Adipocyte (in vitro differentiated cells): ENCODE results near the gene FOSL1.

Source experiments
- DNase-seq: peaks from one replicate; pipeline ENCODE4 v3.0.0-alpha.2; 2015; ENCODE audit warnings: low read depth
- H3K27me3 ChIP-seq: replicated peaks from 2 replicates; pipeline ENCODE4 v1.7.0; 2013; ENCODE audit warnings: mild to moderate bottlenecking, low read length, moderate library complexity; ENCODE audit not compliant: control insufficient read depth, insufficient read depth
- H3K36me3 ChIP-seq: 2 replicates; pipeline ENCODE4 v1.7.0; 2013; ENCODE audit warnings: low read length, mild to moderate bottlenecking, moderate library complexity; ENCODE audit not compliant: control insufficient read depth, insufficient read depth, severe bottlenecking
- H3K4me1 ChIP-seq: 2 replicates; pipeline ENCODE4 v1.7.0; 2013; ENCODE audit warnings: mild to moderate bottlenecking, low read length, moderate library complexity; ENCODE audit not compliant: control insufficient read depth, insufficient read depth
- H3K4me3 ChIP-seq: 2 replicates; pipeline ENCODE4 v1.7.0; 2013; ENCODE audit warnings: mild to moderate bottlenecking, low read length, moderate library complexity
- H3K9ac ChIP-seq: 2 replicates; pipeline ENCODE4 v1.7.0; 2013; ENCODE audit warnings: mild to moderate bottlenecking, low read length, moderate library complexity
- H3K9me3 ChIP-seq: 2 replicates; pipeline ENCODE4 v1.7.0; 2013; ENCODE audit warnings: mild to moderate bottlenecking, low read length, moderate library complexity; ENCODE audit not compliant: control insufficient read depth

FOSL1 gene

DNA sequence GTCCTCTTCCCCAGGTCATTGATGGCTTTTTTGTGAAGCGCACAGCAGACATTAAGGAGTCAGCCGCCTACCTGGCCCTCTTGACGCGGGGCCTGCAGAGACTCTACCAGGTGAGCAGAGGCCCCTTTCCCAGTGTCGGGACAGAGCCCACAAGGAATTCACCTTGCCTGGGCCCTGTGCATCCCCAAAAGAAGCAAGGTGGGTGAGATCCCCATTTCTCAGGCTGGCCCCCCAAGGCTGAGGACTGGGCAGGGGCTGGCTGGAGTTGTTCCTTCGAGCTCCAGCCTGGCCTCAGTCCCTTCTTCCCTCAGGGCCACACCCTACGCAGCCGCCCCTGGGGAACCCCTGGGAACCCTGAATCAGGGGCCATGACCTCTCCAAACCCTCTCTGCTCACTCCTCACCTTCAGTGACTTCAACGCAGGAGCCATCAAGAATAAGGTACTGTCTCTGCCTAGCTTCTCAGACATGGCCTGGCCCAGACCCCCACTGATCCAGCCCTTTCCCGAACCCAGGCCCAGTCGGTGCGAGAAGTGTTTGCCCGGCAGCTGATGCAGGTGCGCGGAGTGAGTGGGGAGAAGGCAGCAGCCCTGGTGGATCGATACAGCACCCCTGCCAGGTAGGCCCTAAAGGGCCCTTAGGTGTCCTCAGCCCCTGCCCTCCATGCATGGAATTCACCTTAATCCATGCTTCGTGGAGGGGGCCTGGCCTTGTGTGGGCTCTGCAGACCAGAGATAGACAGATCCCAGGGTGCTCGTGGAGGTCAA, 35.3 kb downstream of the FOSL1 start:
- no peaks in the 10 kb centered on the region for H3K9me3 ChIP-seq
- H3K36me3 ChIP-seq = peaks cover 80% of the 10 kb centered on the region
- no peak for DNase-seq
- no peak overlapping the region for H3K4me3 ChIP-seq
- peaks cover 22% of the 10 kb centered on the region for H3K4me1 ChIP-seq
- no peaks in the 10 kb centered on the region for H3K27me3 ChIP-seq
- no peak overlapping the region for H3K9ac ChIP-seq

DNA sequence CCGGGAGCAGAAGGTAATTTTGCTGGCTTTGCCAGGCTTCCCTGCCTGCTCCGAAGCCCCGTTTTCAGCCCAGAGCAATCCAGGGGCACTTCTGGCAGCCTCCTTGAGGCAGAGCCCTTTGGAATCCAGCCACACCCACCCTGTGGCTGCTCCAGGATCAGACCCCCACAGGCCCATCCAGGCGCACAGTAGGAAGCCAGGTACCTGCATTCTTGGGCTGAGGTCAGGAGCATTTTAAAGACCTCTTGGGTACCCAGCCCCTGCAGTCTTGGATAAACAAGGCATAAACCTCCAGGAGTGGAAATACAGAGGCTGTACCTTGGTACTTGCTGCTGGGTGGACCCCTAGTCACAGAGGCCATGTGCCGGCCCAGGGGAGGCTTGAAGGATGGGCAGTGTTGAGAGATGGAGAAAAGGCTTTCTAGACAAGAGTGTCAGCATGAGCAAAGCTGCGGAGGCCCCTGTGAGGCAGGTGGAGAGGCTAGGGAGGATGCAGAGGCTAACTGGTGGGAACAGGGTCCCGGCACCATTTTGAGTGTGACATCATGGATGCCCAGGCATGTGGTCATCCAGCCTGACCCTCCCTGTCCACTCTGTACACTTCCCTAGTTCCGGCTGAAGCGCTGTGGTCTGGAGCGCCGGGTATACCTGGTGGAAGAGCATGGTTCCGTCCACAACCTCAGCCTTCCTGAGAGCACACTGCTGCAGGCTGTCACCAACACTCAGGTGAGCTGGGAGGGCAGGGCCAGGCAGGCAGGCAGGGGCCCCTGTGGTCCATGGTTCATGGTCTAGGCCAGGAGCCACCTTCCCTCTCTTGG, 36.1 kb downstream of the FOSL1 start:
- Histone ChIP-seq H3K4me3 (no peak overlapping the region), H3K27me3 (no peaks in the 10 kb centered on the region), H3K9me3 (no peaks in the 10 kb centered on the region), H3K36me3 (peaks cover 72% of the 10 kb centered on the region), H3K9ac (no peak overlapping the region), H3K4me1 (peaks cover 26% of the 10 kb centered on the region)
- no peak for DNase-seq

DNA sequence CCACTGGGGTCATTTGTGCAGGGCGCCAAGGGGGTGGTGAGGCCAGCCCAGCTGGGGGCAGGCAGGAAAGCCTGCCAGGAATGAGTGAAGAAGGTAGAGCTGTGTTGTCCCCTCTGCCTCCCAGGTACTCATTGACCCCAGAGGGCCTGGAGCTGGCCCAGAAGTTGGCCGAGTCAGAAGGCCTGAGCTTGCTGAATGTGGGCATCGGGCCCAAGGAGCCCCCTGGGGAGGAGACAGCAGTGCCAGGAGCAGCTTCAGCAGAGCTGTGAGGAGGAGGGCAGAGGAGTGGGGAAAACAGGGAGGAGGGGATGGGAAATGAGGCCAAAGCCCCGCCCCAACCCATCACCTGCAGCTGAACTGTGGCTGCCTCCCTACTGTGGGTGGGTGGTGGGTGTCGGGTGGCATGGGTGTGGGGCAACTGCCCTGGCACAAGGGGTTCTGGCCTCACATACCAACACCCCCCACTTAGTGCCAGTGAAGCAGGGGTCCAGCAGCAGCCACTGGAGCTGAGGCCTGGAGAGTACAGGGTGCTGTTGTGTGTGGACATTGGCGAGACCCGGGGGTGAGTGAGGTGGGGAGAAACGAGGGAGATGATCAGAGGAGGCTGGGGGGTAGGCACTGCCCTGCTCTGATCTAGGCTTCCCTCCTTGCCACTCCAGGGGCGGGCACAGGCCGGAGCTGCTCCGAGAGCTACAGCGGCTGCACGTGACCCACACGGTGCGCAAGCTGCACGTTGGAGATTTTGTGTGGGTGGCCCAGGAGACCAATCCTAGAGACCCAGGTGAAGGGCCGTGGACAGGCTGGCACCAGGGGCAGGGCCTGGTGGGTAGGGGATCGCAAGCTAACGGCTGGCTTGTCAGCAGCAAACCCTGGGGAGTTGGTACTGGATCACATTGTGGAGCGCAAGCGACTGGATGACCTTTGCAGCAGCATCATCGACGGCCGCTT, 37.0 kb downstream of the FOSL1 start:
- H3K4me1 ChIP-seq = peaks cover 34% of the 10 kb centered on the region
- no peaks in the 10 kb centered on the region for H3K27me3 ChIP-seq
- no peak for DNase-seq
- peaks cover 65% of the 10 kb centered on the region for H3K36me3 ChIP-seq
- no peaks in the 10 kb centered on the region for H3K9me3 ChIP-seq
- H3K9ac ChIP-seq = peak overlapping the region; percentile 39
- H3K4me3 ChIP-seq = no peak overlapping the region

DNA sequence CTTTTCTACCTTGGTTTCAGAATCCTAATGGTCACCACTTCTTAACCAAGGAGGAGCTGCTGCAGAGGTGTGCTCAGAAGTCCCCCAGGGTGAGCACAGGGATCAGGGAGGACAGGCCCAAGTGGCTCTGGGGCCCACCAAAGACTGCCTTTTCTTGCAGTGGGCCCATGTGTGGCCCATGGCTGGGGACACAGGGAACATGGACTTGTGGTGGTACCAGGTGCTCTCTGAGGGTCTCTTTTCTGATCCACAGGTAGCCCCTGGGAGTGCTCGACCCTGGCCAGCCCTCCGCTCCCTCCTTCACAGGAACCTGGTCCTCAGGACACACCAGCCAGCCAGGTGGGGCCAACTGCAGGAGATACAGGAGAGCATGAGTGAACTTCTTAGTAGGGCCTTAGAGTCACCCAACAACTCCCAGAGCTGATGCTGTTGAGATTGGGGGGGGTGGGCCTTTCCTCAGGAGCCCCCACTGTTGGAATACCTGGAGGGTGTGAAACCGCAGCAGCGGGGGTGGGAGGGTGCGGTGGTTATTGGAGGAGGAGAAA, 37.9 kb downstream of the FOSL1 start:
- H3K9ac ChIP-seq = peak overlapping the region; percentile 99
- H3K4me1 ChIP-seq = peaks cover 34% of the 10 kb centered on the region
- DNase-seq = no peak
- peaks cover 57% of the 10 kb centered on the region for H3K36me3 ChIP-seq
- no peak overlapping the region for H3K4me3 ChIP-seq
- H3K9me3 ChIP-seq = no peaks in the 10 kb centered on the region
- H3K27me3 ChIP-seq = no peaks in the 10 kb centered on the region

DNA sequence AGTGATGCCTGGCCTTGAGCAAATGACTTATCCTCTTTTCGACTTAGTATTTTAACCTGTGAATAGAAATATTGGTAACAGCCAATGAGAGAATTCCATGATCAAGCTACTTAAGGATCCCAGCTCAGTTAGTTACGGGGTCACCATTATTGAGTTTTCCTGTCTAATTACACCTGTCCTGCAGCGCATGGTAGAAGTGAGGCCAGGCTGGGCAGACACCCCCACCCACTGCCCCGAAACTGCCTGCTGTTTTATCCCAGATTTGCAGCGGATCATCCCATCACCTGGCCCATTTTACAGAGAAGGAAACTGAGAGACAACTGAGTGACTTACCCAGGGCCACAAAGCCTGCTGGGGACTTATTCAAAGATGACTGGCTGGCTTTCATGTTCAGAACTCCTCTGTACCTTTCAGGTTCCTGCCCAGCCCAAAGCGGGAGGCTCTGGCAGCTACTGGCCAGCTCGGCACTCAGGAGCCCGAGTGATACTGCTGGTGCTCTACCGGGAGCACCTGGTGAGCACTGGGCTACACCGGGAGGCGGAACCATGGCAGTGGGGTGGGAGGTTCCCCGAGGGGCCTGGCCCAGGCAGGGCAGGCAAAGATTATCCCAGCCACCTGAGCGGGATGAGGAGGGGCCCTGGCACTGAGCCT, 38.5 kb downstream of the FOSL1 start:
- DNase-seq = no peak
- H3K36me3 ChIP-seq = peaks cover 50% of the 10 kb centered on the region

DNA sequence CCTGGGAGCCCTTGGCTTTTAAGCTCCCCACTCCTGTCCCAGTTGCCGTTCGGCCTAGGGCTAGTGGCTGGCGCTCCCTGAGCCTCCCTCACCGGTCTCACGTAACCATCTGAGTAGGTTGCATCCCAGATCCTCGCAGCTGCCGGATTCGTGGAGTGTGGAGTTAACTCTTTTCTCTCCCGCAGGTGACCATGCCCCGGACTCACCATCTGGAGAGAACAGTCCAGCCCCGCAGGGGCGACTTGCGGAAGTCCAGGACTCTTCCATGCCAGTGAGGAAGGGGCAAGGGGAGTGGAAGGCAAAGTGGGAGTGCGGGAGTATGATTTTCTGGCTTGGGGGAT, 39.1 kb downstream of the FOSL1 start:
- no peaks in the 10 kb centered on the region for H3K27me3 ChIP-seq
- H3K9me3 ChIP-seq = no peaks in the 10 kb centered on the region
- H3K9ac ChIP-seq = peak overlapping the region; percentile 99
- H3K36me3 ChIP-seq = peaks cover 46% of the 10 kb centered on the region
- H3K4me1 ChIP-seq = peaks cover 38% of the 10 kb centered on the region
- peak overlapping the region; percentile 94 for H3K4me3 ChIP-seq
- DNase-seq = peak; percentile 38

More for the DNA sequence above, 38.5 kb downstream of the FOSL1 start:
- H3K9me3 ChIP-seq = no peaks in the 10 kb centered on the region
- H3K9ac ChIP-seq = peak overlapping the region; percentile 99
- H3K4me1 ChIP-seq = peaks cover 34% of the 10 kb centered on the region
- peak overlapping the region; percentile 94 for H3K4me3 ChIP-seq
- no peaks in the 10 kb centered on the region for H3K27me3 ChIP-seq

DNA sequence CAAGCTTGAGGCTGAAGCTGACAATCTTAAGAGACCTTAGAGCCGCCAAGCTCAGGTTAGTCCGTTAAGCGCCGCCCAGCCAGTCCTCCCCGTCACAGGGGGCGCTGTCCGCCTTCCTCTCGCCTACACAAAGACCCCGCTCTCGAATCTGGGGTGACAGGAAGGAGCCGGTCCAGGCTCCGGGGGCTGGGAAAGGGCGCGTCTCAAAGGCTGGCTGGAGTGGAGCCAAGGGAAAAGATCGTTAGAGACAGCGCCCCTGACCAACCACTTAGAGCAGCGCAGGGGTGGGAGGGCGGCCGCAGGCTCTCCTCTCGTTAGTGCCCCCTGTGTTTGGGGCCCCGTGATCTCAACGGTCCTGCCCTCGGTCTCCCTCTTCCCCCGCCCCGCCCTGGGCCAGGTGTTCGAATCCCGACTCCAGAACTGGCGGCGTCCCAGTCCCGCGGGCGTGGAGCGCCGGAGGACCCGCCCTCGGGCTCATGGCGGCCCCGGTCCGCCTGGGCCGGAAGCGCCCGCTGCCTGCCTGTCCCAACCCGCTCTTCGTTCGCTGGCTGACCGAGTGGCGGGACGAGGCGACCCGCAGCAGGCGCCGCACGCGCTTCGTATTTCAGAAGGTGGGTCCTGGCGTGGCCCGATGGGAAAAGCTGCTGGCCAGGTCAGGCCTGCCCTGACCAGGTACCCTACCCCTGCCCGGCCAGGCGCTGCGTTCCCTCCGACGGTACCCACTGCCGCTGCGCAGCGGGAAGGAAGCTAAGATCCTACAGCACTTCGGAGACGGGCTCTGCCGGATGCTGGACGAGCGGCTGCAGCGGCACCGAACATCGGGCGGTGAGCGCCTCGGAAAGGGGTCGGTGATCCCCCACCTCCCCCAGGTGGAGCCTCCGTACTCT, 39.7 kb downstream of the FOSL1 start, which contains the start of gene MUS81:
MUS81 (plus strand) TSS at position 156 of the 887 bp plus-strand sequence; CDS start at position 477, 321 bp downstream.
- Histone ChIP-seq H3K9ac (peak within 1 kb of the TSS; percentile 99), H3K4me3 (peak within 1 kb of the TSS; percentile 94), H3K36me3 (peaks cover 45% of the 10 kb centered on the region), H3K27me3 (no peaks in the 10 kb centered on the region), H3K4me1 (peaks cover 44% of the 10 kb centered on the region), H3K9me3 (no peaks in the 10 kb centered on the region)
- DNase-seq = peak; percentile 98

DNA sequence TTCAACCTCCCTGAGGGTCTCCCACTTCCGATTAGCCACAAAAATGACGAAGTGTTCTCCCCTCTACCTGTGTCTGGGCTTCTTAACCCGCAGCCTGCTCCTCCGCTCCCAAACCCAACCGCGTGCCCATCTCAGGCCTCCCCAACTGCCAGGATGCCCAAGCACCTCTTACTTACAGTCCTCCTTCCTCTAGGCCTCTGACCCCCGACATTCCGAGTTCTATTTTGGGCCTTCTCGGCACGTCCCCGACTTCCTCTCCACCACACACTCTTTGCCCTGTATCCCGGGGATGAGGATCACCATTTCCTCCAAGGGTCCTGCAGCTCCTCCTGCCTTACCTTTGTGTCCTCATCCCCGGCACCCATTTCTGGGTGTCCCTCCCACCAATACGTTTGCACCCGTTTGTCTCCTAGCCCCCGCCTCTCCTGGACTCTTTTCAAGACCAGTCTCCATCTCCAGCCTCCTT, 40.3 kb downstream of the FOSL1 start:
- H3K4me3 ChIP-seq = peak overlapping the region; percentile 94
- peak overlapping the region; percentile 99 for H3K9ac ChIP-seq
- DNase-seq = peak; percentile 49
- H3K27me3 ChIP-seq = no peaks in the 10 kb centered on the region
- H3K36me3 ChIP-seq = peaks cover 45% of the 10 kb centered on the region
- peaks cover 47% of the 10 kb centered on the region for H3K4me1 ChIP-seq
- H3K9me3 ChIP-seq = no peaks in the 10 kb centered on the region

DNA sequence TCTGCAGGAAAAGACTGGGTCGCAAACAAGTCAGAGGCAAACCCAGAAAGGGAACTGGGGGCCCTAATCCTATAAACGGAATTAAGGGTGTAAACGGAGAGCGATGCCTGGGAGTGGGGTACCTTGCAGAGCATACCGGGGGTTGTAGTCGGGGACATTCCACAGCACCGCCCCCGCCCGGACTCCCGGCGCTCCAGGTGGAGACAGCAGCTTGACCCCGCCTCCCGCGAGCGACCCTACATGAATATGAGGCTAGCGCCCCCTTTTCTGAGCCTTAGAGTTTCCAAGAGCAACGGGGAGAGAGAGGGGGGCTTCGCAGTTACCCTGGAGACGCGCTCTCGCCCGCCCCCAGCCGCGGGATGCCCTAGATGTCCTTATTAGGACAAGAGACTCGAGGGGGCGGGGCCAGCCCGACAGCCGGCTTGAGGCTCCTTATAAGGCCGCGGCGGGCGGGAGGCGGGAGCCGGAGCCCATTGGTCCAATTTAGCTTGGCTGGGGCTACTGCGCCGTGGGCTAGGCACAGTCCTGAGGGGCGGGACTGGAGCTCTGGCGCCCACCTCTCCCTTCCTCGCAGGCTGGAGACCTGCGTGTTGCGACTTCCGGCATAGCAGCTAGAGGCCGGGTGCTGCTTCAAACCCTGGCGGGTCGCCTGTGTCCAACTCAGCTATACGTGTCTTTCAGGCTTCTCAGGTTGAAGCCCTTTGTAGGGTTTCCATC, 40.9 kb downstream of the FOSL1 start:
- Histone ChIP-seq H3K4me3 (peak overlapping the region; percentile 94), H3K4me1 (peaks cover 50% of the 10 kb centered on the region), H3K36me3 (peaks cover 45% of the 10 kb centered on the region), H3K9me3 (no peaks in the 10 kb centered on the region), H3K27me3 (no peaks in the 10 kb centered on the region), H3K9ac (peak overlapping the region; percentile 99)
- DNase-seq = peak; percentile 99
